Neural cell (in vitro differentiated cells): ENCODE results near the gene ADAMTS2. TPM values are rescaled to one million over a fixed set of nuclear protein-coding genes. Genes with fewer than 3 reads are reported as not detected.

Experiments used
- H2AFZ ChIP-seq: fragments of 200-600, 300-800 bp; sonication (generic), shearing (Covaris generic); 2 replicates; pipeline ENCODE4 v1.6.0; 2014; ENCODE audit warnings: low read depth, mild to moderate bottlenecking, antibody characterized with exemption, low read length, moderate library complexity
- H3F3A ChIP-seq: fragments of 200-600 bp; shearing (Covaris generic); 2 replicates; pipeline ENCODE4 v1.6.1; 2016; ENCODE audit warnings: mild to moderate bottlenecking, moderate library complexity, mixed read lengths, antibody characterized with exemption, low read length; ENCODE audit not compliant: insufficient read depth, poor library complexity, severe bottlenecking
- H3K27ac ChIP-seq: fragments of 200-600, 300-800 bp; sonication (generic), shearing (Covaris generic); 2 replicates; pipeline ENCODE4 v1.5.1; 2014; ENCODE audit warnings: mild to moderate bottlenecking, low read length, moderate library complexity
- H3K27me3 ChIP-seq: fragments of 300-800, 200-600 bp; sonication (generic), shearing (Covaris generic); 2 replicates; pipeline ENCODE4 v1.6.0; 2014; ENCODE audit warnings: mild to moderate bottlenecking, low read depth, low read length, moderate library complexity; ENCODE audit not compliant: insufficient read depth
- H3K36me3 ChIP-seq: fragments of 300-800, 200-600 bp; sonication (generic), shearing (Covaris generic); 2 replicates; pipeline ENCODE4 v1.5.1; 2014; ENCODE audit warnings: mild to moderate bottlenecking, antibody characterized with exemption, low read length, moderate library complexity; ENCODE audit not compliant: insufficient read depth
- H3K4me2 ChIP-seq: fragments of 300-800, 200-600 bp; sonication (generic), shearing (Covaris generic); 2 replicates; pipeline ENCODE4 v1.6.0; 2014; ENCODE audit warnings: mild to moderate bottlenecking, low read length
- H3K4me3 ChIP-seq: fragments of 300-800, 200-600 bp; sonication (generic), shearing (Covaris generic); 2 replicates; pipeline ENCODE4 v1.5.1; 2014; ENCODE audit warnings: mild to moderate bottlenecking, low read length, moderate library complexity
- H3K79me2 ChIP-seq: fragments of 200-600 bp; shearing (Covaris generic); replicated peaks from 2 replicates; pipeline ENCODE4 v1.6.0; 2014; ENCODE audit warnings: mild to moderate bottlenecking, low read length, moderate library complexity; ENCODE audit not compliant: insufficient read depth
- H3K9ac ChIP-seq: fragments of 300-800, 200-600 bp; sonication (generic), shearing (Covaris generic); 2 replicates; pipeline ENCODE4 v1.6.1; 2016; ENCODE audit warnings: mild to moderate bottlenecking, low read length, mixed read lengths
- H3K9me2 ChIP-seq: fragments of 200-600 bp; shearing (Covaris generic); 2 replicates; pipeline ENCODE4 v1.6.1; 2016; ENCODE audit warnings: mild to moderate bottlenecking, low read length, mixed read lengths; ENCODE audit not compliant: insufficient read depth
- H3K9me3 ChIP-seq: fragments of 200-600, 300-800 bp; sonication (generic), shearing (Covaris generic); 2 replicates; pipeline ENCODE4 v1.6.1; 2016; ENCODE audit warnings: mild to moderate bottlenecking, mixed run types, low read length, moderate library complexity, mixed read lengths
- H4K20me1 ChIP-seq: fragments of 200-600 bp; shearing (Covaris generic); 2 replicates; pipeline ENCODE4 v1.6.1; 2016; ENCODE audit warnings: mild to moderate bottlenecking, mixed run types; ENCODE audit not compliant: insufficient read depth
- EP300 ChIP-seq: fragments of 450-650 bp; conservative IDR thresholded peaks from 2 replicates; pipeline ENCODE4 v1.6.1; 2014; ENCODE audit warnings: antibody characterized with exemption, mild to moderate bottlenecking, moderate library complexity; ENCODE audit not compliant: poor library complexity, severe bottlenecking
- EZH2 ChIP-seq: fragments of 200-600, 300-800 bp; shearing (Covaris generic), sonication (generic); IDR thresholded peaks from 2 replicates; pipeline ENCODE4 v1.6.1; 2014; ENCODE audit warnings: antibody characterized with exemption, low read length, borderline replicate concordance, mild to moderate bottlenecking; ENCODE audit not compliant: insufficient read depth, poor library complexity, severe bottlenecking
- MXI1 ChIP-seq: fragments of 450-650 bp; conservative IDR thresholded peaks from 2 replicates; pipeline ENCODE4 v1.6.1; 2014; ENCODE audit warnings: antibody characterized with exemption, mild to moderate bottlenecking; ENCODE audit not compliant: poor library complexity, severe bottlenecking
- POLR2AphosphoS5 ChIP-seq: IDR thresholded peaks from 2 replicates; pipeline ENCODE4 v1.6.1; 2012
- RAD21 ChIP-seq: fragments of 450-650 bp; conservative IDR thresholded peaks from 2 replicates; pipeline ENCODE4 v1.6.1; 2014; ENCODE audit warnings: antibody characterized with exemption, mild to moderate bottlenecking, moderate library complexity
- SMC3 ChIP-seq: fragments of 450-650 bp; conservative IDR thresholded peaks from 2 replicates; pipeline ENCODE4 v1.6.1; 2014; ENCODE audit warnings: antibody characterized with exemption, mild to moderate bottlenecking, moderate library complexity; ENCODE audit not compliant: poor library complexity
- TAF1 ChIP-seq: IDR thresholded peaks from 2 replicates; pipeline ENCODE4 v1.6.1; 2012; ENCODE audit warnings: low read depth
- polyA plus RNA-seq: library from polyadenylated mRNA; depleted of rRNA; stranded (reverse); fragments of >200 nt; gene quantifications from 2 replicates; pipeline ENCODE4 v1.2.3, GENCODE V29; 2014
- TF ChIP-seq, protein P1 (sequence below): fragments of 450-650 bp; IDR thresholded peaks from 2 replicates; pipeline ENCODE4 v1.5.1; 2014; ENCODE audit warnings: antibody characterized with exemption, mild to moderate bottlenecking, moderate library complexity; ENCODE audit not compliant: poor library complexity, severe bottlenecking
- TF ChIP-seq, protein P2 (sequence below): IDR thresholded peaks from 2 replicates; pipeline ENCODE4 v1.6.1; 2012; ENCODE audit warnings: borderline replicate concordance

The ADAMTS2 gene
- polyA plus RNA-seq, 1 donor from 2014 or later, result 0.61 TPM

DNA sequence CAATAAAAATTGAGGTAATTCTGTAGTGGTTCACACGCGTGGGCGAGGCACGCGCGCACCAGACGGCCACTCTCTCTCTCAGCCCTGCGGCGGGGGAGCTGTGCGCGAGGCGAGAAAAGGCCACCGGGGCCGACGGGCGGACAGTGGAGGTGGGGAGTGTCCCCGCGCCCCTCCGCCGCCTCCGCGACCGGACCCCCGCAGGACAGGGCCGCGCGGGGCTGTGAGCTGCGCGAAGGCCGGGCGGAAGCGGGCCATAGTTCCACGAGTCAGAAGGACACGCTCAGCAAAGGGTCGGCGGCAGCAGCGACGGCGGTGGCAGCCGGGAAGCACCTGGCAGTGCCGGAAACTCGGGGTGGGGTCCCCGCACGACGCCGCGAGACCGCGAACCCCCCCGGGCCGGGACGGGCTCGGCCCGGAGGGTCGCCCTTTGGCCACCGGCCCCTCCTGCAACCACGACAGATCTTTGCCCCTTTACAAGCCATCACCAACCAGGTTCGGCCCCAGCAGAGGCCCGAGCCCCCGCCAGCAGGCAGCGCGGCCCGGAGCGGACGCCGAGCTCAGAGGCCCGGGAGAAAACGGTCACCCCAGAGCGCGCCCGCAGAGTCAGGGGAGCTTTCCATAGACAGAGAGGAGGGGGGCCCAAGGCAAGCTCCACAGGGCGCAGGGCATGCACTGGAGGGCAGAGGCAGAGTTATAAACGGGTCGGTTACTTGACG, 224.2 kb downstream of the ADAMTS2 start:
- no peak overlapping the region for H3K4me2 ChIP-seq
- no peak overlapping the region for H3K9ac ChIP-seq
- no peak overlapping the region for H3K27ac ChIP-seq
- H3K9me3 ChIP-seq, result no peaks in the 10 kb centered on the region
- H3K9me2 ChIP-seq, result no peaks in the 10 kb centered on the region
- no peaks in the 10 kb centered on the region for H3K79me2 ChIP-seq
- H3K4me3 ChIP-seq, result no peak overlapping the region
- no peaks in the 10 kb centered on the region for H3K27me3 ChIP-seq
- no peaks in the 10 kb centered on the region for H3F3A ChIP-seq
- H2AFZ ChIP-seq, result no peak overlapping the region
- no peaks in the 10 kb centered on the region for H3K36me3 ChIP-seq
- TF ChIP-seq, protein P1, sequence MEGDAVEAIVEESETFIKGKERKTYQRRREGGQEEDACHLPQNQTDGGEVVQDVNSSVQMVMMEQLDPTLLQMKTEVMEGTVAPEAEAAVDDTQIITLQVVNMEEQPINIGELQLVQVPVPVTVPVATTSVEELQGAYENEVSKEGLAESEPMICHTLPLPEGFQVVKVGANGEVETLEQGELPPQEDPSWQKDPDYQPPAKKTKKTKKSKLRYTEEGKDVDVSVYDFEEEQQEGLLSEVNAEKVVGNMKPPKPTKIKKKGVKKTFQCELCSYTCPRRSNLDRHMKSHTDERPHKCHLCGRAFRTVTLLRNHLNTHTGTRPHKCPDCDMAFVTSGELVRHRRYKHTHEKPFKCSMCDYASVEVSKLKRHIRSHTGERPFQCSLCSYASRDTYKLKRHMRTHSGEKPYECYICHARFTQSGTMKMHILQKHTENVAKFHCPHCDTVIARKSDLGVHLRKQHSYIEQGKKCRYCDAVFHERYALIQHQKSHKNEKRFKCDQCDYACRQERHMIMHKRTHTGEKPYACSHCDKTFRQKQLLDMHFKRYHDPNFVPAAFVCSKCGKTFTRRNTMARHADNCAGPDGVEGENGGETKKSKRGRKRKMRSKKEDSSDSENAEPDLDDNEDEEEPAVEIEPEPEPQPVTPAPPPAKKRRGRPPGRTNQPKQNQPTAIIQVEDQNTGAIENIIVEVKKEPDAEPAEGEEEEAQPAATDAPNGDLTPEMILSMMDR, result no peak
- TF ChIP-seq POLR2AphosphoS5 (no peak), TAF1 (no peak), SMC3 (no peak), EP300 (no peak), MXI1 (no peak), EZH2 (no peak), RAD21 (no peak)
- TF ChIP-seq, protein P2, sequence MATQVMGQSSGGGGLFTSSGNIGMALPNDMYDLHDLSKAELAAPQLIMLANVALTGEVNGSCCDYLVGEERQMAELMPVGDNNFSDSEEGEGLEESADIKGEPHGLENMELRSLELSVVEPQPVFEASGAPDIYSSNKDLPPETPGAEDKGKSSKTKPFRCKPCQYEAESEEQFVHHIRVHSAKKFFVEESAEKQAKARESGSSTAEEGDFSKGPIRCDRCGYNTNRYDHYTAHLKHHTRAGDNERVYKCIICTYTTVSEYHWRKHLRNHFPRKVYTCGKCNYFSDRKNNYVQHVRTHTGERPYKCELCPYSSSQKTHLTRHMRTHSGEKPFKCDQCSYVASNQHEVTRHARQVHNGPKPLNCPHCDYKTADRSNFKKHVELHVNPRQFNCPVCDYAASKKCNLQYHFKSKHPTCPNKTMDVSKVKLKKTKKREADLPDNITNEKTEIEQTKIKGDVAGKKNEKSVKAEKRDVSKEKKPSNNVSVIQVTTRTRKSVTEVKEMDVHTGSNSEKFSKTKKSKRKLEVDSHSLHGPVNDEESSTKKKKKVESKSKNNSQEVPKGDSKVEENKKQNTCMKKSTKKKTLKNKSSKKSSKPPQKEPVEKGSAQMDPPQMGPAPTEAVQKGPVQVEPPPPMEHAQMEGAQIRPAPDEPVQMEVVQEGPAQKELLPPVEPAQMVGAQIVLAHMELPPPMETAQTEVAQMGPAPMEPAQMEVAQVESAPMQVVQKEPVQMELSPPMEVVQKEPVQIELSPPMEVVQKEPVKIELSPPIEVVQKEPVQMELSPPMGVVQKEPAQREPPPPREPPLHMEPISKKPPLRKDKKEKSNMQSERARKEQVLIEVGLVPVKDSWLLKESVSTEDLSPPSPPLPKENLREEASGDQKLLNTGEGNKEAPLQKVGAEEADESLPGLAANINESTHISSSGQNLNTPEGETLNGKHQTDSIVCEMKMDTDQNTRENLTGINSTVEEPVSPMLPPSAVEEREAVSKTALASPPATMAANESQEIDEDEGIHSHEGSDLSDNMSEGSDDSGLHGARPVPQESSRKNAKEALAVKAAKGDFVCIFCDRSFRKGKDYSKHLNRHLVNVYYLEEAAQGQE, result no peak
- H4K20me1 ChIP-seq, result no peaks in the 10 kb centered on the region

DNA sequence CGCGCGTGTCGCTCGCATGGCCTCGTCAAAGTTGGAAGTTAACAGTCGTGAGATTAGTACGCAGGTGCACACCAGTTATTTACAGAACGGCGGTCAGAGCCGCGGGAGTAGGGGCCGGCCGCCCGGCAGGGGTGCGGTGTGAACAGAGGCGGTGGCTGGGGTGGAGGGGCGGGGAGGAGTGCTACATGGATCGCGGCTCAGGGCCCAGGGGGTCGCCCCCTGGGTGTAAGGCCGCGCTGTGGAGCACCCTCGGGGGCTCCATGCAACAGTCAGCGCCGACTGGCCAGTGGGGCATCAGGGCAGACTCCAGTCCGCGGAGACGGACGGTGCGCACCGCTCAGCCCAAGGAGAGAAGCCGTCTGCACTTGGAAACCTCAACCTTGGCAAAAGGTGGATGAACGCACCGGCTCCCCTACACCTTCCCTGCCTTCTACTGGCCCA, 224.8 kb downstream of the ADAMTS2 start:
- Histone ChIP-seq H3K27me3 (no peaks in the 10 kb centered on the region), H3K36me3 (no peaks in the 10 kb centered on the region), H3K4me2 (no peak overlapping the region), H3K4me3 (no peak overlapping the region), H3K27ac (no peak overlapping the region), H3F3A (no peaks in the 10 kb centered on the region), H2AFZ (no peak overlapping the region), H3K9me3 (no peaks in the 10 kb centered on the region), H3K79me2 (no peaks in the 10 kb centered on the region), H4K20me1 (no peaks in the 10 kb centered on the region), H3K9me2 (no peaks in the 10 kb centered on the region), H3K9ac (no peak overlapping the region)
- TF ChIP-seq EZH2 (no peak), TAF1 (no peak), RAD21 (no peak), SMC3 (no peak)
- TF ChIP-seq, protein P1, result no peak
